CD4-positive, alpha-beta T cell treated with Interleukin-1 beta for 1 hour (primary cell): ENCODE results near the gene AASS.
A peak's percentile ranks its signal among the peaks of the same experiment; 100 is the strongest.
"Not testable (repeated sequence)": the region's sequence is repeated elsewhere in the genome, so short reads cannot be mapped to it uniquely, and the experiment has no call there.

Source experiments
- DNase-seq, 2 donors: peaks; one replicate each; pipeline ENCODE4 v3.0.0-alpha.2; 2020 to 2022

Gene AASS

GRCh38 chr7:122143751-122144711, at the start of gene AASS:
Gene AASS, minus strand, starts transcription at chr7:122144249. Its CDS starts 10,523 bp downstream, at chr7:122133726.
- DNase-seq: peak; percentile 77 to 85

- DNase-seq: no peak
These were observed 44.7 kb upstream of the AASS start for GRCh38 chr7:122188785-122189184.

GRCh38 chr7:122183106-122183505, 39.1 kb upstream of the AASS start:
- DNase-seq: no peak

- DNase-seq: no peak
These were observed 38.0 kb upstream of the AASS start for GRCh38 chr7:122182081-122182480.

- not testable (repeated sequence) for DNase-seq
These were observed 28.1 kb upstream of the AASS start for GRCh38 chr7:122172144-122172543.

- no peak for DNase-seq
These were observed 22.7 kb upstream of the AASS start for GRCh38 chr7:122166740-122167139.

GRCh38 chr7:122166275-122166674, 22.2 kb upstream of the AASS start:
- DNase-seq: no peak

- DNase-seq: no peak
These were observed 17.6 kb upstream of the AASS start for GRCh38 chr7:122161628-122162027.

- no peak for DNase-seq
These were observed 11.5 kb upstream of the AASS start for GRCh38 chr7:122155566-122155965.

GRCh38 chr7:122148878-122149277, 4.8 kb upstream of the AASS start:
- no peak for DNase-seq

- DNase-seq: no peak
These were observed 4.0 kb upstream of the AASS start for GRCh38 chr7:122148081-122148480.

GRCh38 chr7:122145937-122146645, 2.0 kb upstream of the AASS start:
- DNase-seq: no peak

- peak in 1 of 2 donors; percentile 4 for DNase-seq
These were observed 686 bp downstream of the AASS start for GRCh38 chr7:122143376-122143750.

GRCh38 chr7:122140918-122141317, 3.1 kb downstream of the AASS start:
- DNase-seq: no peak

- no peak for DNase-seq
These were observed 6.6 kb downstream of the AASS start for GRCh38 chr7:122137251-122138077.

- no peak for DNase-seq
These were observed 7.3 kb downstream of the AASS start for GRCh38 chr7:122136639-122137245.

GRCh38 chr7:122136078-122136477, 8.0 kb downstream of the AASS start:
- no peak for DNase-seq

GRCh38 chr7:122135275-122135674, 8.8 kb downstream of the AASS start:
- DNase-seq: no peak

GRCh38 chr7:122134793-122135192, 9.3 kb downstream of the AASS start:
- not testable (repeated sequence) for DNase-seq

GRCh38 chr7:122133477-122133876, 10.6 kb downstream of the AASS start:
- DNase-seq: no peak

GRCh38 chr7:122132341-122132740, 11.7 kb downstream of the AASS start:
- no peak for DNase-seq

- DNase-seq: no peak
These were observed 20.3 kb downstream of the AASS start for GRCh38 chr7:122123746-122124145.

- no peak for DNase-seq
These were observed 25.3 kb downstream of the AASS start for GRCh38 chr7:122118757-122119156.
